SK-N-MC (cell line): Measurements from ENCODE around the gene NDUFB10.

Source experiments
- DNase-seq: peaks from one replicate; pipeline ENCODE4 v3.0.0-alpha.2; 2011; ENCODE audit warnings: low read depth, low spot score
- H3K27ac ChIP-seq: fragments of 200-600 bp; sonication (generic); 2 replicates; pipeline ENCODE4 v1.5.1; 2016; ENCODE audit warnings: mixed run types
- H3K36me3 ChIP-seq: fragments of 200-600 bp; sonication (generic); 2 replicates; pipeline ENCODE4 v1.6.1; 2017; ENCODE audit warnings: antibody characterized with exemption, low read length, mixed read lengths; ENCODE audit not compliant: insufficient read depth
- H3K4me3 ChIP-seq: fragments of 200-600 bp; sonication (generic); 2 replicates; pipeline ENCODE4 v1.5.1; 2016
- H3K9ac ChIP-seq: fragments of 200-600 bp; sonication (generic); 2 replicates; pipeline ENCODE4 v1.8.0; 2017; ENCODE audit warnings: mixed run types, mixed read lengths; ENCODE audit not compliant: insufficient read length
- H3K9me3 ChIP-seq: fragments of 200-600 bp; sonication (generic); 2 replicates; pipeline ENCODE4 v1.6.1; 2017; ENCODE audit warnings: low read depth, mild to moderate bottlenecking, antibody characterized with exemption, low read length, moderate library complexity, mixed read lengths
- EZH2 ChIP-seq: fragments of 200-600 bp; sonication (generic); IDR thresholded peaks from one replicate; pipeline ENCODE4 v1.6.1; 2017; ENCODE audit warnings: antibody characterized with exemption
- FOXP2 ChIP-seq: optimal IDR thresholded peaks from 2 replicates; pipeline ENCODE3; 2011; ENCODE audit warnings: mild to moderate bottlenecking, moderate library complexity; ENCODE audit not compliant: insufficient read depth; ENCODE audit errors: extremely low read length, control extremely low read depth
- POLR2AphosphoS5 ChIP-seq: IDR thresholded peaks from 2 replicates; pipeline ENCODE4 v1.6.1; 2012; ENCODE audit warnings: mild to moderate bottlenecking, low read depth, low read length, borderline replicate concordance

The NDUFB10 gene

DNA sequence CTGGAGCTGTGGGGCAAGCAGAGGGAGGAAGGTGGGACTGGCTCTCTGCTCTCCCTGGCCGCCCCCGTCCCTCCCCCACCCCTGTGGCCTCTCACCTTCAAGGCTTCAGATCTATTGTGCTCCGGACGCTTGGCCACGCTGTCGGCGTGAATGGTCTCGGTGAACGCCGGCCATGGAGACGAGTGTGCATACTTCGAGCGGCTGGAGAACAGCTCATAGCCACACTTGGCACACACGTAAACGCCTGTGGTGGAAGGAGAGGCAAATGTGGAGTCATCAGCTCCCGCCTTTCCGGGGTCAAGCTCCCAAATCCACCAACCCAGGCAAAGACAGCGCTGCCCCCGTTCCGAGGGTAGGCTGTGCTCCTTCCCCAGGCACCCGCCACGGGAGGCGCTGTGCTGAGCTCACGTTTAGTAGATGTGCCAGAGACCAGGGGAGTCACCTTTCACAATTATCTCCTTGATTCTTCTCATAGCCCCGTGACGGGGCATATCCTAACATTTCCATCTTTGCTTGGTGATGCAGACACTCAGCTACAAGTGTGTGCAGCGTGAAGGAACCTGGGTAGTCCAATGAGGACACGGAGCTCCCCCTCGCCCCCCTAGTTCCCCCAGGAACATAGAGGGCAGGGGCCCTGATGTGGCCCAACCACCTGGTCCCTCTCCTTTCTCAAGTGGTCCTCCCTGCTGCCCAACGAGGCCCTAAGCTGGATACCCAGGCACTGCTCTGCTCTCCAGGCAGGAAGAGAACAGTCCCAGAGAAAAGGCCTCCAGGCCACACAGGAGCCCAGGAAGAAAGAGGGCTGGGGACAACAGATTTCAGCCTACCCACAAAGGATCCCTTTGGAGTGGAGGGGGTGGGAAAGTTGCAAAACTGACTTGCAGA is 17.9 kb upstream of the NDUFB10 start:
- TF ChIP-seq FOXP2 (no peak), EZH2 (no peak), POLR2AphosphoS5 (no peak)
- no peak overlapping the region for H3K27ac ChIP-seq
- no peak overlapping the region for H3K9ac ChIP-seq
- DNase-seq = no peak
- no peaks in the 10 kb centered on the region for H3K9me3 ChIP-seq
- H3K36me3 ChIP-seq = no peaks in the 10 kb centered on the region; the same call in 1 of the 2 replicates
- H3K4me3 ChIP-seq = no peak overlapping the region

DNA sequence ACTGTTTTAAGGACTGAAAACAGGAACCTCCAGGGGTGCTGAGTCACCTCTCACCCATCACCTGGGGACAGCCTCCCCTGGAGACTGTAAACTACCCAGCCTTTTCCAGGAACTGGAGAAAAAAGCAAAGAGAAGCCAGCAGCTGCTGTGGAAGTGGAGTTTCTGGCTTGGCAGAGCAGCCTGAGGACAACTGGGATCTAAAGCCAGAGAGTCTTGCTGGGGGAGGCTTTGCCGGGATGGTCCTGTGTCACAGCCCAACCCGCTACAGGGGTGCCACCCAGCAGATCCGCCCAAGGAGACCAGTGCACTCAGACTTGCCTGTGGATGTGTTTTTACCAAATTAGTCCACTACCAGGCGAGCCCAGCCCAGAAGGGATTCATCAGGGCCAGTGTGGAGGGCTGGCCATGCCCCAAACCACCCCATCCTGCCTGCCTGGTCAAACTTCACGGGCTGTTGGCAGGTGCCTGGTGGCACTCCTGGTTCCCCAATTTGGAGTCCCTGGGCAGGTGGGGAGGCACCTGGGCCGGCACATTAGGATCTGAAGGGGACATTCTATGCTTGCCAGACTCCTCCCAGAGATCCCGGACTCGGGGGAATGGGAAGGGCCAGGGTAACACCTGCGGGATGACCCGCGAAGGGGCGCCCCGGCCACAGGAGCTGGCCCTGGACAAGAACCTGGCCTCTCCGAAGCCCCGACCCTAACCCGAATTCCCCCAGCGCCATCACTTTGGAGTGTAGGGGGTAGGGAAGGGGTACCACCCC is 17.1 kb upstream of the NDUFB10 start:
- TF ChIP-seq EZH2 (no peak), FOXP2 (no peak), POLR2AphosphoS5 (no peak)
- Histone ChIP-seq H3K36me3 (no peaks in the 10 kb centered on the region; the same call in 1 of the 2 replicates), H3K27ac (no peak overlapping the region), H3K4me3 (peak overlapping the region; percentile 96), H3K9ac (peak overlapping the region; percentile 77), H3K9me3 (no peaks in the 10 kb centered on the region)
- no peak for DNase-seq

DNA sequence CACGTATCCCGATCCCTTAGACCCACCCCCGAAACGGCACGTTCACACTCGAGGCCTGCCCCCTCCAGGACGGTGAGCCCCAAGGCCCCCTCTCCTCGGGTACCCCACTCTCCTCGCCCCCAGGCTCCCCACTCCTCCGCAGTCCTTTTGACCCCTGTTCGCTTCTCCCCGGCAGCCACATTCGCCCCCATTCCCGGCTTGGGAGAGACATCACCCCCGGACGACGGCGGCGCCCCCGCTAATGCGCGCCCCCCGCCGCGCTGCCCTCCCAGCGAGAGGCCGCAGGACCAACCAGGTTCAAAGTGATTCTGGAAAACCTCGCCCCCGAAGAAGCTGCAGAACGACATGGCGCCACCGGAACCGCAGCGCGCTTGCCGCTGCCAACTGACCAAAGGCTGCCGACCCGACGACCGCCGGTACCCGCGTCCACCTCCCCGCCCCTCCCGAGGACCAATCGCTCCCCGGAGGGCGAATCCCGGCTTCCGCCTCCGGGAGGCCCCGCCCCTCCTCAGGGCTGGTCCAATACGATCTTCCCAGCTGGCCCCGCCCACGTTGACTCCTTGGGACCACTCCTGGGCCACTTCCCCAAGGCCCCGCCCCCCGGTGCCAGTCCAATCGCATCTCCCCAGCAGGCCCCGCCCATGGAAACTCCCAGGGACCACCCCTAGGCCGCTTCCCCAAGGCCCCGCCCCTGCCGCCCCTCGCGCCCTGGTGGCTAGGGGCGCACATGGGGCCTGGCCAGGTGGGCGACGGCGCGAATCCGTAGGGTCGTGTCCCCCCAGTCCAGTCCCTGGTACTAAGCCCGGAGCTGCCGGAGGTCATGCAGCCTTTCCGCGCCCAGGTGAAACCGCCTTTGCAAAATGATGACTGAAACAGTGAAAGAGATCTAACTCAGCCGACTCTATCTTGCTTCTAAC is 16.3 kb upstream of the NDUFB10 start, which contains the start of gene MSRB1:
MSRB1 (minus strand) TSS at position 390 of the 917 bp plus-strand sequence; CDS start at position 347, 43 bp downstream.
- TF ChIP-seq EZH2 (no peak), POLR2AphosphoS5 (peak; percentile 68; the same call in 1 of the 2 replicates), FOXP2 (no peak)
- peak within 1 kb of the TSS; percentile 17; the same call in 1 of the 2 replicates for H3K27ac ChIP-seq

DNA sequence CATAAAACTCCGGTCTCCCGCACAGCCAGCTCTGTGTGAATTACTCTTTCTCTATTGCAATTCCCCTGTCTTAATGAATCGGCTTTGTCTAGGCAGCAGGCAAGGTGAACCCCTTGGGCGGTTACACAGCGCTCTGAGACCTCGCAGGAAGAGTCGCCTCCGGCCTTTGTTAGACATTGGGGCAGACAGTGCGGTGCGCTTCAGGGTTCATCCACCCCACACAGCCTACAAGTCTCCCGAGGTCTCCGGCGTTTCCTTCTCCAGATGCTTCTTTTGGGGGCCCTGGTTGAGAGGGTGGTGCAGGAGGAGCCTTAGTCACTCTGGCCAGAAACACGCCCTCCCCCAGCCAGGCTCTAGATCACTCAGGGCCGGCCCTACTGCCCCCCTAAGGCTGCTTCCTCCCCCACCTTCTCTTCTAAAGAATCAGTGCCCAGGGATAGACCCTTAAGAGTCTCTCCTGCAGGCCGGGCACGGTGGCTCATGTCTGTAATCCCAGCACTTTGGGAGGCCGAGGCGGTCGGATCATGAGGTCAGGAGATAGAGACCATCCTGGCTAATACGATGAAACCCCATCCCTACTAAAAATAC is 14.6 kb upstream of the NDUFB10 start:
- Histone ChIP-seq H3K27ac (no peak overlapping the region), H3K36me3 (no peaks in the 10 kb centered on the region), H3K9me3 (no peaks in the 10 kb centered on the region), H3K4me3 (no peak overlapping the region), H3K9ac (no peak overlapping the region)
- DNase-seq = no peak
- TF ChIP-seq FOXP2 (no peak), EZH2 (no peak), POLR2AphosphoS5 (no peak)

More for the DNA sequence above, 16.3 kb upstream of the NDUFB10 start, which contains the start of gene MSRB1:
- DNase-seq = peak; percentile 83
- Histone ChIP-seq H3K9me3 (no peaks in the 10 kb centered on the region), H3K4me3 (peak within 1 kb of the TSS; percentile 96), H3K9ac (peak within 1 kb of the TSS; percentile 77), H3K36me3 (no peaks in the 10 kb centered on the region; the same call in 1 of the 2 replicates)

DNA sequence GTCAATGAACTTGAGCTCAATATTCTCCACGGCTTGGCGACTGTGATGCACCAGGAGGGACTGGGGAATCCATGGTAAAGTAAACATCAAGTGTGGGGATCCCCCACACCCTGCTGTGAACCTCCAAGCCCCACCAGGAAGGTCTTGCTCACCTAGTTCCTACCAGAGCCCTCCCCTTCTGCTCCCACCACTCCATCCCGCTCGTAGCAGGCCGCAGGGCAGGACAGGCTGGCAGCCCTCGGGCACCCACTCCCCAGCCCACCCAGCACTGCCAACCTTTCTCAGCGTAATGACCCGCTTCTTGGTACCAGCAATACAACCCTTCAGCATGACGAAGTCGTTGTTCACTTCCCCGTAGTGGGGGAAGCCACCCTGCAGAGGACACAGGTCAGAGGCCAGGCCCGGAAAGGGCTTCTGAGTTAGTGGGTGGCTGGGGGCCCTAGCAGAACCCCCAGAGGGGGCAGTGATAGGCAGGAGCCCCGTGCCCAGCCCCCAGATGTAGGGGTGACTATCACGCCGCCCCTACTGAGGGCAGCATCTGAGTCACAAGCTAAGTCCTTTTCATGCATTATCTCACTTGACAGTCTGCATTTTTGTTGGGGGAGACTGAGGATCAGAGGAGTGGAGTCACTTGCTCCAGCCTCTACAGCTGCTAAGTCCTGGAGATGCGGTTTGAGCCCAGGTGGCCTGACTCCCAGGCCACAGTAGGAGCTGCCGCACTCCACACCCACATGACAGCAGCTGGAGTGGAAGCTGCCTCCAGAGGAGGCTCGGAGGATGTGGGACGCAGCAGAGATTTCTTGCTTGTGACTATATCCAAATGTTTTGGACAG is 13.6 kb upstream of the NDUFB10 start:
- Histone ChIP-seq H3K9me3 (no peaks in the 10 kb centered on the region), H3K27ac (no peak overlapping the region), H3K9ac (no peak overlapping the region), H3K4me3 (no peak overlapping the region), H3K36me3 (no peaks in the 10 kb centered on the region)
- DNase-seq = no peak
- TF ChIP-seq EZH2 = no peak
- no peak for TF ChIP-seq FOXP2
- no peak for TF ChIP-seq POLR2AphosphoS5

DNA sequence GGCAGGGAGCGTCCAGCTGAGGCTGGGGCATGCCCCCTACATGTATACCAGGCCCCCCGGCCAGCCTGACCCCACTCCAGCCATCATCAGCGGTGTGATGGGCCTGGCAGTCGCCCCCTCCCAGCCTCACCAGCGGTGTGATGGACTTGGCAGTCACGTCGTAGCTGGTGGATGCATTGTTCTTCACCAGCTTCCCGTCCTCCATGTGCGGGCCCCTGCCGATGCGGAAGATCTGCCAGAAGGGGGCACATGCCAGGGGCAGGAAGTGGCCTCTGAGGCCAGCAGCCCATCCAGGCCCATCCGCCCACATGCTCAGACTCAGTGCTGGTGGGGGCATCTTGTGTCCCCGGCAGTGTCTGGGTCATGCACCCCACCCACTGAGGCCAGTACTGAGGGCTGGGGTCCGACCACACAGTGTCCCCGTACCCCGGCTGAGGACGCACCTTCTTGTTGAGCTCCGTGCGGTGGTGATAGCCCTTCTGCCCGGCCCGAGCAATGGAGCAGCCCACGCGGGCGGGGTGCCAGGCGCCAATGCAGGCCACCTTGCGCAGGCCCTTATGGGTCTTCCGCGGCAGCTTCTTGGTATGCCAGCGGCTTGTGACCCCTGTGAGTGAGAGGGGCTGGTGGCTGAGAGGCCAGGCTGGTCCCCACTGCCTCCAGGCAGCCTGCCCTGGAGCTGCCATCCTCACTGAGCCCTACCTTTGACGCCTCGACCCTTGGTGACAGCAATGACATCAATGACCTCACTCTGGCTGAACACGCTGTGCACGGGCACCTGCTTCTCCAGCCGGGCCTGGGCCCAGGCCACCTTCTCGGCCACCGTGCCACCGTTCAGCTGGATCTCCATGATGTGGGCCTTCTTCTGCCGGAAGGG is 12.6 kb upstream of the NDUFB10 start:
- no peak overlapping the region for H3K4me3 ChIP-seq
- TF ChIP-seq EZH2 = no peak
- no peak for TF ChIP-seq POLR2AphosphoS5
- TF ChIP-seq FOXP2 = no peak
- DNase-seq = no peak
- no peak overlapping the region for H3K9ac ChIP-seq
- H3K9me3 ChIP-seq = no peaks in the 10 kb centered on the region
- no peak overlapping the region for H3K27ac ChIP-seq
- no peaks in the 10 kb centered on the region for H3K36me3 ChIP-seq
